Upper lobe of left lung (tissue), 6 donors: ENCODE measurements around the gene RELB. TPM values are rescaled to one million over a fixed set of nuclear protein-coding genes. Genes with fewer than 3 reads are reported as not detected.
A peak's percentile ranks its signal among the peaks of the same experiment; 100 is the strongest.

Experiments
- ATAC-seq, 2 donors: fragments of 200-7000 bp; cut with Tn5 transposase; one replicate each; pipeline ENCODE4 v1.9.1; 2022; ENCODE audit warnings: mild to moderate bottlenecking in 2 of 2, moderate library complexity in 2 of 2; ENCODE audit not compliant: low FRiP score in 2 of 2
- DNase-seq, 2 donors: peaks; one replicate each; pipeline ENCODE4 v3.0.0-alpha.2; 2019 to 2020
- H3K27ac ChIP-seq, 4 donors: fragments of 200-600 bp; sonication (generic); one replicate each; pipeline ENCODE4 v1.5.1; 2016 to 2019
- H3K27me3 ChIP-seq, 4 donors: fragments of 200-600 bp; sonication (generic); one replicate each; pipeline ENCODE4 v1.5.1; 2017 to 2019
- H3K36me3 ChIP-seq, 4 donors: fragments of 200-600 bp; sonication (generic); one replicate each; pipeline ENCODE4 v1.5.1; 2016 to 2019
- H3K4me1 ChIP-seq, 4 donors: fragments of 200-600 bp; sonication (generic); one replicate each; pipeline ENCODE4 v1.5.1; 2018 to 2019
- H3K4me3 ChIP-seq, 4 donors: fragments of 200-600 bp; sonication (generic); one replicate each; pipeline ENCODE4 v1.5.1; 2017 to 2019; ENCODE audit warnings: mild to moderate bottlenecking in 2 of 4, moderate library complexity in 1 of 4
- H3K9me3 ChIP-seq, 4 donors: fragments of 200-600 bp; sonication (generic); one replicate each; pipeline ENCODE4 v1.5.1; 2018 to 2019
- CTCF ChIP-seq, 6 experiments: fragments of 450-650 bp in 4 of 6; fragments of 200-600 bp in 2 of 6; sonication (generic) in 2 of 6; IDR thresholded peaks; one replicate each; pipeline ENCODE4 v1.5.1; 2016 to 2019; ENCODE audit warnings: antibody characterized with exemption in 6 of 6
- EP300 ChIP-seq, 4 donors: sonication (generic); formaldehyde crosslinking; IDR thresholded peaks; one replicate each; pipeline ENCODE4 v1.5.1; 2017; ENCODE audit warnings: antibody characterized with exemption in 4 of 4, control low read depth in 2 of 4
- POLR2A ChIP-seq, 4 donors: fragments of 450-650 bp; IDR thresholded peaks; one replicate each; pipeline ENCODE4 v1.5.1; 2016 to 2017; ENCODE audit warnings: antibody characterized with exemption in 4 of 4, mild to moderate bottlenecking in 2 of 4
- POLR2AphosphoS5 ChIP-seq, 2 donors: sonication (generic); formaldehyde crosslinking; IDR thresholded peaks; one replicate each; pipeline ENCODE4 v1.5.1; 2017; ENCODE audit warnings: antibody characterized with exemption in 2 of 2
- WGBS, 2 donors: methylation state at CpG; one replicate each; pipeline ENCODE4 v1.1.5; 2017 to 2018; 5-methylcytosine and 5-hydroxymethylcytosine counted together
- total RNA-seq, 6 donors: library from RNA; depleted of rRNA in 4 of 6; stranded (reverse); fragments of >200 nt in 4 of 6; gene quantifications; one replicate each; pipeline versions ENCODE4 v1.1.0 to v1.2.1, GENCODE V29; 2016 to 2021
- donor health status: DM: no; HTN: no; CAD: no; lungs with moderate emphysema.
- donor health status: DM: no; HTN: yes; CAD: no; lungs with severe emphysema.

RELB gene
- total RNA-seq, 6 donors from 2014 or later, result 4.0 to 31.1 (median 18.1) TPM

- Histone ChIP-seq H3K27me3 (no peaks in the 10 kb centered on the region), H3K27ac (peak overlapping the region in 1 of 4 donors; percentile 96), H3K9me3 (no peaks in the 10 kb centered on the region), H3K36me3 (peaks cover 4 to 68% (median 47%) of the 10 kb centered on the region in 4 donors), H3K4me3 (no peak overlapping the region), H3K4me1 (peaks cover 27 to 50% (median 37%) of the 10 kb centered on the region in 4 donors)
- DNase-seq (no peak), ATAC-seq (no peak)
- TF ChIP-seq POLR2AphosphoS5 (IDR thresholded peaks at IDR 0.05), result no peak
- 75 to 90% methylated on average over 6 of the region's 6 CpGs for WGBS, 2 donors
These were observed 39.9 kb downstream of the RELB start for GRCh38 chr19:45041125-45041524.

GRCh38 chr19:45045671-45046353, 44.5 kb downstream of the RELB start:
- 72 to 78% methylated on average over 11 to 14 of the region's 14 CpGs for WGBS, 2 donors
- no peak overlapping the region for H3K4me3 ChIP-seq
- TF ChIP-seq EP300 (IDR thresholded peaks at IDR 0.05) (no peak), POLR2A (IDR thresholded peaks at IDR 0.05) (no peak), POLR2AphosphoS5 (IDR thresholded peaks at IDR 0.05) (no peak), CTCF (IDR thresholded peaks at IDR 0.05) (no peak)
- H3K4me1 ChIP-seq, result peaks cover 16 to 35% (median 26%) of the 10 kb centered on the region in 4 donors
- peak overlapping the region in 2 of 4 donors; percentile 6 to 16 for H3K27ac ChIP-seq
- H3K36me3 ChIP-seq, result peaks cover 4 to 59% (median 42%) of the 10 kb centered on the region in 4 donors
- DNase-seq (no peak), ATAC-seq (no peak)
- H3K9me3 ChIP-seq, result no peaks in the 10 kb centered on the region
- H3K27me3 ChIP-seq, result no peaks in the 10 kb centered on the region

GRCh38 chr19:45046355-45046754, 45.1 kb downstream of the RELB start:
- no peak for ATAC-seq
- peaks cover 4 to 54% (median 38%) of the 10 kb centered on the region in 4 donors for H3K36me3 ChIP-seq

GRCh38 chr19:45047188-45047797, 46.0 kb downstream of the RELB start:
- no peak for DNase-seq
- Histone ChIP-seq H3K4me3 (no peak overlapping the region), H3K4me1 (peaks cover 13 to 34% (median 16%) of the 10 kb centered on the region in 4 donors), H3K9me3 (no peaks in the 10 kb centered on the region), H3K27me3 (no peaks in the 10 kb centered on the region), H3K27ac (peak overlapping the region in 1 of 4 donors; percentile 44), H3K36me3 (peaks cover 4 to 53% (median 35%) of the 10 kb centered on the region in 4 donors)
- 68% methylated on average over 7 of the region's 7 CpGs for WGBS, 2 donors
- ATAC-seq, result peak in 1 of 2 donors; percentile 55
- TF ChIP-seq CTCF (IDR thresholded peaks at IDR 0.05) (no peak), EP300 (IDR thresholded peaks at IDR 0.05) (no peak), POLR2A (IDR thresholded peaks at IDR 0.05) (no peak), POLR2AphosphoS5 (IDR thresholded peaks at IDR 0.05) (no peak)

More at GRCh38 chr19:45046355-45046754, 45.1 kb downstream of the RELB start:
- peaks cover 13 to 34% (median 21%) of the 10 kb centered on the region in 4 donors for H3K4me1 ChIP-seq
- no peaks in the 10 kb centered on the region for H3K27me3 ChIP-seq
- TF ChIP-seq EP300 (IDR thresholded peaks at IDR 0.05), result no peak
- TF ChIP-seq POLR2A (IDR thresholded peaks at IDR 0.05), result no peak
- no peak for TF ChIP-seq CTCF (IDR thresholded peaks at IDR 0.05)
- TF ChIP-seq POLR2AphosphoS5 (IDR thresholded peaks at IDR 0.05), result no peak
- 79% methylated on average over 7 of the region's 7 CpGs for WGBS, 2 donors
- H3K9me3 ChIP-seq, result no peaks in the 10 kb centered on the region
- no peak for DNase-seq
- no peak overlapping the region for H3K4me3 ChIP-seq
- H3K27ac ChIP-seq, result peak overlapping the region in 2 of 4 donors; percentile 6 to 16

- peaks cover 11 to 53% (median 39%) of the 10 kb centered on the region in 4 donors for H3K36me3 ChIP-seq
- 85 to 91% methylated on average over 4 to 8 of the region's 8 CpGs for WGBS, 2 donors
- DNase-seq, result no peak
These were observed 47.9 kb downstream of the RELB start for GRCh38 chr19:45049073-45049736.

More at GRCh38 chr19:45049073-45049736, 47.9 kb downstream of the RELB start:
- H3K27me3 ChIP-seq, result no peaks in the 10 kb centered on the region
- H3K27ac ChIP-seq, result peak overlapping the region in 1 of 4 donors; percentile 29
- no peak overlapping the region for H3K4me3 ChIP-seq
- H3K9me3 ChIP-seq, result no peaks in the 10 kb centered on the region
- H3K4me1 ChIP-seq, result peaks cover 13 to 34% (median 16%) of the 10 kb centered on the region in 4 donors
- no peak for TF ChIP-seq CTCF (IDR thresholded peaks at IDR 0.05)
- no peak for TF ChIP-seq EP300 (IDR thresholded peaks at IDR 0.05)
- no peak for TF ChIP-seq POLR2A (IDR thresholded peaks at IDR 0.05)
- TF ChIP-seq POLR2AphosphoS5 (IDR thresholded peaks at IDR 0.05), result no peak
- ATAC-seq, result no peak
